ENCODE measurements around the gene KCND3.

Gene KCND3

DNA sequence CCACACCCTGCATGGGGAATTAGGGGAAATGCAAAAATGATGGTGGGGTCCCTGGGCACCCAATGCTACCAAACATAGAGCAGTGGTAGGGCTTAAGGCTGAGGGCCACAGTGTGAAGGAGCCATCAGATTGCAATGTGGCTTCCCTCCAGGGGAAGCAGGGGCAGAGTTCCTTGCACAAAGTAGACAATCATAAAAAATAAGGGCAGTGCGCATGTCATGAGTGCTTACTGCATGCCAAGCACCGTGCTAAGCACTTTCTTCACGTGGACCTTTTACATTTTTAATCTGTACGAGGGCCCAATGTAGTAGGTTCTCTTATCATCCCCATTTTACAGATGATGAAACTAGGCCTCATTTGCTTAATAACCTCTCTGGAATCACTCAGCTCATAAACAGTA is 177.2 kb downstream of the KCND3 start:
- DNase-seq (ENCODE audit: low read depth), result no peak
- H3K4me3 ChIP-seq (ENCODE audit: low read depth, low read length), result no peak overlapping the region
- TF ChIP-seq POLR2A (IDR thresholded peaks at IDR 0.05; ENCODE audit: extremely low read depth, insufficient read length) (no peak), CTCF (IDR thresholded peaks at IDR 0.05; ENCODE audit: low read depth, low read length) (no peak), MYC (IDR thresholded peaks at IDR 0.05; ENCODE audit: low read depth, low read length) (no peak), MAX (IDR thresholded peaks at IDR 0.05; ENCODE audit: low read depth, low read length) (no peak)

DNA sequence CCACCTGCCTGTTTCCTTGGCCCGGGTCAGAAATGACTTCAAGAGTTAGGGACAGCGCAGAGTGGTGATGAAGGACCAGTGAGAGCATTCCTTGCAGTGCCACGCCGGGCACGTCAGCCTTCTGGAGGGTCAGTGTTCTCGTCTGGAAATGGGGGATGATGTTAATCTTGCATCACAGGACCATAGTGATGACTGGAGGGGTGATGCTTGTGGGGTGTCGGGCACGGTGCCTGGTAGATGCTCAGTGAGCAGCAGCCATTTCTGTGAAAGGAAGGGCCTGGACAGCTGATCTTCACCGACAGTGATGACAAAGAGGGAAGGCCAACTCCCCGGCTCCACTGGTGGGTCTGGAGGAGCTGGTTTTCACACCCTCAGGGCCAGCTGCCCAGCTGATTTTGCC is 177.6 kb downstream of the KCND3 start:
- H3K4me3 ChIP-seq (ENCODE audit: low read depth, low read length), result no peak overlapping the region
- TF ChIP-seq MYC (IDR thresholded peaks at IDR 0.05; ENCODE audit: low read depth, low read length), result no peak
- DNase-seq (ENCODE audit: low read depth), result no peak

- no peak overlapping the region for H3K4me3 ChIP-seq (ENCODE audit: low read depth, low read length)
- DNase-seq (ENCODE audit: low read depth), result no peak
- TF ChIP-seq POLR2A (IDR thresholded peaks at IDR 0.05; ENCODE audit: extremely low read depth, insufficient read length) (no peak), MAX (IDR thresholded peaks at IDR 0.05; ENCODE audit: low read depth, low read length) (no peak), CTCF (IDR thresholded peaks at IDR 0.05; ENCODE audit: low read depth, low read length) (no peak), MYC (IDR thresholded peaks at IDR 0.05; ENCODE audit: low read depth, low read length) (no peak)
Observed at GRCh38 chr1:111805251-111805650, 184.2 kb downstream of the KCND3 start.

GRCh38 chr1:111804776-111805175 is 184.7 kb downstream of the KCND3 start:
- no peak for DNase-seq (ENCODE audit: low read depth)

DNA sequence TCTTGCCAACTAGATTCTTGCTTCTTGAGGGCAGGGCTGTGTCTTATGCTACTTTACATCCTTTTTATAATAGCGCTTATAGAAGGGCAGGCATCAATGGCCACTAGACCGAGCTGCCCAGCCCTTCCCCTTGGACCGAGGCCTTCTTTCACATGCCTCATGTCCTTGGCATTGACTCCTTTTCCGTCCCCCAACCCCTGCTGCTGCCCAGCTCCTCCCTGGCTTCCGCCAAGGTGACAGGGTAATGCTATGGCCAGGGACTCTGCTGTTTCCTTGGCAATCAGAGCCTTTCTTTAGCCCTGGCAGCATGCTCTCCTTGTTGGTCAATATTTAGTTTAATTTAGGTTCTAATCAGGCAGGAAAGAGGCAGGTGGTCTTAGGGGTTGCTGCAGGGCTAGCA is 185.5 kb downstream of the KCND3 start:
- no peak for TF ChIP-seq MYC (IDR thresholded peaks at IDR 0.05; ENCODE audit: low read depth, low read length)
- no peak for TF ChIP-seq CTCF (IDR thresholded peaks at IDR 0.05; ENCODE audit: low read depth, low read length)
- no peak for TF ChIP-seq MAX (IDR thresholded peaks at IDR 0.05; ENCODE audit: low read depth, low read length)
- no peak for TF ChIP-seq POLR2A (IDR thresholded peaks at IDR 0.05; ENCODE audit: extremely low read depth, insufficient read length)
- no peak overlapping the region for H3K4me3 ChIP-seq (ENCODE audit: low read depth, low read length)
- DNase-seq (ENCODE audit: low read depth), result no peak

More at GRCh38 chr1:111804776-111805175, 184.7 kb downstream of the KCND3 start:
- TF ChIP-seq CTCF (IDR thresholded peaks at IDR 0.05; ENCODE audit: low read depth, low read length), result no peak
- H3K4me3 ChIP-seq (ENCODE audit: low read depth, low read length), result no peak overlapping the region

DNA sequence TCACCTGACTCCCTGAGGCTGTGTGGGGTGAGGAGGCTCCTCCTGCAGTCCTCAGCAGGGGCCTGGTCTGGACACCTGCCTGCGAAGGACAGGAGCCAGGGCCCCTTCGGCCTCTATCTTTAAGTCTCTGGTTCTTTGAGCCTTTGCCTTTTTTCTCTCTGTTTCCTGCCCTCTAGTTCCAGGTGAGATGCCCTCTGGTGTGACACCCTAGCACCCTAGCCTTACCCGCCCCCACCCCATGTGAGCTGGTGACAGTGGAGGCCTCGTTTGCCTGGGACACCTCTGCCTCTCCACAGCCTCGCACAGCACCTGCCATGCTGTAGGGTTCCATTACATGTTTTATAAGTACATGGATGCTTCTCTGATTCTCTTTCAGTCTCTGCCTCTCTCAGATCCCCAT is 186.5 kb downstream of the KCND3 start:
- H3K4me3 ChIP-seq (ENCODE audit: low read depth, low read length), result no peak overlapping the region
- DNase-seq (ENCODE audit: low read depth), result no peak
- TF ChIP-seq MAX (IDR thresholded peaks at IDR 0.05; ENCODE audit: low read depth, low read length) (no peak), MYC (IDR thresholded peaks at IDR 0.05; ENCODE audit: low read depth, low read length) (no peak), CTCF (IDR thresholded peaks at IDR 0.05; ENCODE audit: low read depth, low read length) (no peak), POLR2A (IDR thresholded peaks at IDR 0.05; ENCODE audit: extremely low read depth, insufficient read length) (no peak)

Measured in NB4 (cell line).